Activated CD4-positive, alpha-beta memory T cell treated with anti-CD3 and anti-CD28 coated beads, Interleukin-2, amount 10 ng/mL, durations not matched to agents 7 days and 5 days (primary cell): Measurements from ENCODE around the gene SAMD8. TPM values are rescaled to one million over a fixed set of nuclear protein-coding genes. Genes with fewer than 3 reads are reported as not detected.

Source experiments
- CTCF ChIA-PET: fragments of 350-600 bp; sonication (Branson Sonifier 250); formaldehyde crosslinking; loops from one replicate; lab custom pipeline; 2021; ENCODE audit warnings: antibody characterized with exemption, inconsistent platforms; lab: Charles Lee
- POLR2A ChIA-PET: fragments of 350-600 bp; sonication (Branson Sonifier 250); formaldehyde crosslinking; loops from one replicate; lab custom pipeline; 2021; ENCODE audit warnings: antibody characterized with exemption; lab: Charles Lee
- DNase-seq: peaks from one replicate; pipeline ENCODE4 v3.0.0-alpha.2; 2020
- H3K27ac Mint-ChIP-seq: one replicate; pipeline ENCODE4 v1.8.0; 2021; ENCODE audit warnings: mild to moderate bottlenecking, mixed read lengths
- H3K27me3 Mint-ChIP-seq: one replicate; pipeline ENCODE4 v1.8.0; 2021; ENCODE audit warnings: mixed read lengths
- H3K36me3 Mint-ChIP-seq: one replicate; pipeline ENCODE4 v1.8.0; 2021; ENCODE audit warnings: low read depth, mixed read lengths
- H3K4me1 Mint-ChIP-seq: one replicate; pipeline ENCODE4 v1.8.0; 2021; ENCODE audit warnings: mixed read lengths
- H3K4me3 Mint-ChIP-seq: one replicate; pipeline ENCODE4 v1.8.0; 2021; ENCODE audit warnings: mild to moderate bottlenecking, mixed read lengths
- H3K9me3 Mint-ChIP-seq: one replicate; pipeline ENCODE4 v1.8.0; 2021; ENCODE audit warnings: mixed read lengths
- total RNA-seq, 2 experiments: library from RNA; stranded (reverse); gene quantifications; one replicate each; pipeline ENCODE4 v1.2.3, GENCODE V29; 2021

Gene SAMD8
- total RNA-seq, 2 experiments from 2014 or later, result 13.9 to 14.1 TPM

DNA sequence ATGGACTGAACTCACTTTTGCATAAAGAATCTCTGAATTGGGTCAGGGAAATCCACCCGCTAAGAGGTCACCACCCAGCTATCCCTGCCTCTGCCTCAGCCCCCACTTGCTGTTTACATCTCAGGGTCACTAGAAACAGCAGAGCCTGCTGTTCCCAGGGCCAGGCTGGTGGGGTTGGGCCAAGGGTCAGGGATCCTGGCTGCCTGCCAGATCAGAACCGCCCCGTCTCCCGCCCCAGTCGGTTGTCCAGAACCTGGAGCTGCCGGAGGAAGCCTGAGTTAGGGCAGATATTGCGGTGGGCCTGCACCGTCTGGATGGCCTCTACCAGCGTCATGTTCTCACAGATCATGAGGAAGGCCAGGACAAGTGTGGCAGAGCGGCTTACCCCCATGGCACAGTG lies 17.0 kb upstream of the SAMD8 start:
- ChIA-PET CTCF (no interaction called here), POLR2A (no interaction called here)
- no peak overlapping the region for H3K4me3 Mint-ChIP-seq
- H3K9me3 Mint-ChIP-seq, result no peaks in the 10 kb centered on the region
- H3K4me1 Mint-ChIP-seq, result peaks cover 8% of the 10 kb centered on the region
- H3K36me3 Mint-ChIP-seq, result no peaks in the 10 kb centered on the region
- DNase-seq, result no peak
- no peak overlapping the region for H3K27ac Mint-ChIP-seq
- no peaks in the 10 kb centered on the region for H3K27me3 Mint-ChIP-seq

DNA sequence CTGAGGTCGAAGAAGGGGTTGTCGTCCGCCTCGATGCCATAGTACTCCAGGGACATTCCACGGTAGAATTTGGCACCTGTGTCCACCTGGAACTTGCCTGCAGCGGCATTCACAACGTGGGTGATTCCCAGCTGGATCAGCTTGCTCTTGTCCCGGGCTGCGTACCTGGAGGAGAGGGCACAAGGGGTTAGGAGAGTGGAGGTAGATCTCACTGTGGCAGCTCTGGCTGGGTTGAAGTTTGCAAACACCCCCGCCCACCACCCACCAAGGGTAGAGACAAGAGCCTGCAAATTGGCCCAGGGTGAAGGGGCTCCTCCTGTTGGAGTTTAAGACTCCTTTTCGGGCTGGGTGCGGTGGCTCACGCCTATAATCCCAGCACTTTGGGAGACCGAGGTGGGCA lies 15.8 kb upstream of the SAMD8 start:
- ChIA-PET POLR2A (no interaction called here), CTCF (interaction anchor here (0.7 kb wide), 1 partner anchor 1545 kb away, joined by 4 read pairs; no protein-coding TSS in a partner anchor)
- H3K4me1 Mint-ChIP-seq, result no peaks in the 10 kb centered on the region
- H3K27ac Mint-ChIP-seq, result no peak overlapping the region
- H3K9me3 Mint-ChIP-seq, result no peaks in the 10 kb centered on the region
- H3K4me3 Mint-ChIP-seq, result no peak overlapping the region
- no peaks in the 10 kb centered on the region for H3K36me3 Mint-ChIP-seq
- H3K27me3 Mint-ChIP-seq, result no peaks in the 10 kb centered on the region
- no peak for DNase-seq

DNA sequence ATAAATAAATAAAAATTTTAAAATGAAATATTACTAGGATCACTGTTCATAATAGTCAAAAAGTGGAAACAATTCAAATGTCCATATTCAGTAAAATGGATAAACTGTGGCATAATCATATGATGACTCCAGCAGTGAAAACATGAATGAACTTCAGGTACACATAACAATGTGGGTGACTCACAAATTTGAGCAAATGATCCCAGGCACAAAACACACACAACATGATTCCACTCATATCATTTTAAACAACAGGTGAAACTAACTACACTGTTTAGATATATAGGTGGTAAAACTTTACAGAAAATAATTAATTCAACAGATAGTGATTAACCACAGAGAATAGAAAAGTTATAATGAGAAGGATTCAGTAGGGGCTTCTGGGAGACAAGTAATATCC lies 14.7 kb upstream of the SAMD8 start:
- no peak overlapping the region for H3K27ac Mint-ChIP-seq
- no peaks in the 10 kb centered on the region for H3K27me3 Mint-ChIP-seq
- H3K9me3 Mint-ChIP-seq, result no peaks in the 10 kb centered on the region
- no peak for DNase-seq
- CTCF ChIA-PET, result interaction anchor here (0.7 to 1.3 kb wide), 3 partner anchors 13 to 139 kb away, joined by 3 to 4 read pairs (median 3); partner anchors contain the start of gene COMTD1
- H3K36me3 Mint-ChIP-seq, result no peaks in the 10 kb centered on the region
- no peak overlapping the region for H3K4me3 Mint-ChIP-seq
- POLR2A ChIA-PET, result no interaction called here
- no peaks in the 10 kb centered on the region for H3K4me1 Mint-ChIP-seq

DNA sequence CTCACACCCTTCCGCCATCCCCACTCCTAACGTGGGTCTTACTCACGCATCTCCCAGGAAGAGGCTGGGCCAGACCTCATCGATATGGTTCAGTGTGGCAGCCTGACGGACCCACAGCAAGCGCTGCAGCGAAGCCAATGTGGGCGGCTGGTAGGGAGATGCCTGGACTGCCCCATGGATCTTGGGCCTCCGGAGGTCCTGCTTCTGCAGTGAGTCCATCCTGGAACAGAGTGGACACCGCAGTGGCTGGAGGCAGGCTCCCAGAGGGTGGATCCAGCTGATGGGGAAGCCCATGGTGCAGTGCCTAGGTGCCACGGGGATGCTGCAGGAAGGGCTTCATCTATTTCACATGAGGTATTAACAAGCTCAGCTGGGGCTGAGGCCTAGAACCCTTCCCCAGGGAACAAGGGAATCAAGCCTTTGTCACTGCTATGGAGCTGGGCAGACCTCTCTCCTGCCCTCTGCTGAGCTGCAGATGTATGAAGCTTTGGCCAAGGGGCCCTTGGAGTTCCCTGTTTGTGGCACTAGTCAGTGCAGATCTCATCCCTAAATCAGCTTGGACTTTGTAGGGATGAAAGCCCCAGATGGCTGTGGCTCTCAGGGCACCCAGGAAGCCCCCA lies 13.7 kb upstream of the SAMD8 start:
- Mint-ChIP-seq H3K27me3 (no peaks in the 10 kb centered on the region), H3K36me3 (no peaks in the 10 kb centered on the region), H3K9me3 (no peaks in the 10 kb centered on the region), H3K4me3 (no peak overlapping the region), H3K27ac (no peak overlapping the region), H3K4me1 (no peaks in the 10 kb centered on the region)
- DNase-seq, result no peak
- ChIA-PET CTCF (interaction anchor here (1.0 to 1.7 kb wide), 7 partner anchors 7 to 853 kb away, joined by 3 to 6 read pairs (median 4); partner anchors contain the start of genes COMTD1 and SAMD8), POLR2A (no interaction called here)

DNA sequence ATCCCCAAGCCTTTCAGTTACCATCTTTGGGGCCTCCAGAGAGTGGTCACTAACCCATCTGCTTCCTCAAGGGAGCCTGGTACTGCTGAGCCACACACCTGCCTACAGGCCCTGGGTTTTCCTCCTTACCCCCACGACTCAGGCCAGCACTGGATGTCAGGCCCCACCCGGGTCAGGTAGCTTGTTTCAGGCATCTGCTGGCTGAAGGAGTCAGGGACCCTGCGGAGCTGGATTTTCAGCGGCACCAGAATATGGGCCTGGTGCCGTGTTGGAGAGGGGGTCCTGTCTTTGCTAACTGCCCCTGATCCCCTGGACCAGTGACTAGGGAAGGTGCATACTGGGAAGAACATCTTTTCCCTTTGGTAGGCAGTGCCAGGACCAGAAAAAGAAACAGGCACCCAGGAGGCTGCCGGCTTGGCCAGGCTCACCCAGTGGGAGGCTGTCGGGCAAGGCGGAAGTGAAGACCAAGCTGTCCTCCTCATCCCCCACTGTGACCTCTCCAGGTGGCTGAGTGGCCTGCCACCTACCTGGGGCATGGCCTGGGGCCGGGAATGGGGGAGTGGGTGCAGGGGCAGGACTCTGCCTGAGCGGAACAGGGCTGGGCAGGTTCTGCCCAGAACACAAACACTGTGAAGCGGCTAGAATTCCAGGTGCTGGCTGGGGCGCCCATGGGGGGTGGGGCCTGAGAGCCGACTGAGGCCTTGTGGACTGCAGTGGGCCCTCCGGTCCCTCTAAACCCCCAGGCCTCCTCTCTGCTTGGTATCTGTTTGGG lies 12.4 kb upstream of the SAMD8 start:
- Mint-ChIP-seq H3K4me3 (no peak overlapping the region), H3K4me1 (no peaks in the 10 kb centered on the region), H3K36me3 (no peaks in the 10 kb centered on the region), H3K27ac (no peak overlapping the region), H3K9me3 (no peaks in the 10 kb centered on the region), H3K27me3 (no peaks in the 10 kb centered on the region)
- POLR2A ChIA-PET, result no interaction called here
- no peak for DNase-seq
- CTCF ChIA-PET, result interaction anchor here (0.6 to 2.6 kb wide), 11 partner anchors 9 to 889 kb away, joined by 3 to 13 read pairs (median 4); partner anchors contain the start of genes COMTD1 and SAMD8

DNA sequence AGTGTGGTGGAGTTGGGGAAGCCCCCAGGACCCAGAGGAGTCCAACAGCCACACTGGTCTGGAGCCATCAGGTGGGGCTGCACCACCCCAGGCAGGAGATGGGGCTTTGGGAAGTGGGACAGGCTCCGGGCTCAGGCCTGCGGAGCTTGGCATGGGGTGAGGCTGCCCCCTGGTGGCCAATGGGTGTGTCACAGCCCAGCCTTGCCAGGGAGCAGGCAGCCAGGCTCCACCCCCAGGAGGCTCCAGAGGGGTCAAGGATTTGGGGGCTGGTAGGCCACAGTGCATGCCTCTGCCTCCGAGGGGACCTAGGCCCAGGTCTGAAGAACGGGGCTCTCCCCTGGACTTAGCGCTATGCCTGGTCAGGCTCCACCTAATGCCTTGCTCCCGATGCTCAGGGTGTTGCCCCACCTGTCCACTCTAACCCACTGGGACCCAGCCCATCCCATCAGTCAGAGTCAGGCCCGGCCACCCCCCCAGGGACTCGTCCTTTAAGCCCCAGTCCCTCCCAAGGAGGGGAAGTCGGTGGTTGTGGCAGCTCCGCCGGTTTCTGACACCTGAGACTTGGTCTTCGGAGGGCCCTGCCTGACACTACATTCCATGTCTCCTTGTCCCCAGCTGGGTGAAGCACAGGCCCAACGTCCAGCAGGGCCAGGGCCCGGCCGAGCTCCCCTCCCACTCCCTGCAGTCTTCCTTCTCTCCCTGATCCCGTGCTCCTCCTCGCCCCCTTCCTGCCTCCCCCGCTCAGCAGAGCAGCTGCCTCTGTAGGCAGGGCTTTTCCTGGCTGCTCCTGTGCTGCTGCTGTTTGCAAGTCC lies 11.3 kb upstream of the SAMD8 start:
- Mint-ChIP-seq H3K27ac (no peak overlapping the region), H3K4me3 (no peak overlapping the region), H3K27me3 (no peaks in the 10 kb centered on the region), H3K4me1 (no peaks in the 10 kb centered on the region), H3K9me3 (no peaks in the 10 kb centered on the region), H3K36me3 (no peaks in the 10 kb centered on the region)
- DNase-seq, result peak; percentile 83
- CTCF ChIA-PET, result interaction anchor here (0.6 to 2.6 kb wide), 7 partner anchors 13 to 856 kb away, joined by 3 to 13 read pairs (median 3); partner anchors contain the start of gene COMTD1
- POLR2A ChIA-PET, result interaction anchor here (0.6 kb wide), 1 partner anchor 823 kb away, joined by 3 read pairs; no protein-coding TSS in a partner anchor

DNA sequence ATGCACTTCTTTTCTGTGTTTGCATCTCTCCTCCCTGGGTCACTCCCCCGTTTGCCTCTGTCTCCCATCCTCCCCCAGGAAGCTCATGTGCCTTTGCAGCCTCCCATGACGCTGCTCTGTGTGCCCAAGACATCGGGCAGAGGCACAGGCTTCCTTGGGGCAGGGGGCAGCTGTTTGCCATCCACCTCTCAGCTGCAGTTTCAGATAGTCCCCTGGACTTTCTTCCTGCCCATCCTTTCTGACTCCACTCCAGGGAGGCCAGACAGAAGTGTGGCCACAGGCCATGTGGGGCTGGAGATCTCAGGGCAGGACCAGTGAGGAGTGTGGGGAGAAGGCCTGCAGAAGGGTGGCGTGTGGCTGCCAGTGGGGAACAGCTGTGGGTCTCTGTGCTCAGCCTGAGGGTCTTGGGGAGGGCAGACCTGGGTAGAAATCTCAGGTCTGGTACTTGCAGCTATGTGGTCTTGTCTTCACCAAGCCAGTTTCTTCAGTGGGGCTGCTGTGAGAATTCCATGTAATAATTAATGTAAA lies 10.6 kb upstream of the SAMD8 start:
- no peak overlapping the region for H3K27ac Mint-ChIP-seq
- CTCF ChIA-PET, result interaction anchor here (0.6 to 2.6 kb wide), 6 partner anchors 14 to 857 kb away, joined by 3 to 13 read pairs (median 6); partner anchors contain the start of gene COMTD1
- H3K4me1 Mint-ChIP-seq, result no peaks in the 10 kb centered on the region
- H3K36me3 Mint-ChIP-seq, result no peaks in the 10 kb centered on the region
- H3K9me3 Mint-ChIP-seq, result no peaks in the 10 kb centered on the region
- no peaks in the 10 kb centered on the region for H3K27me3 Mint-ChIP-seq
- POLR2A ChIA-PET, result no interaction called here
- no peak overlapping the region for H3K4me3 Mint-ChIP-seq
- DNase-seq, result no peak

DNA sequence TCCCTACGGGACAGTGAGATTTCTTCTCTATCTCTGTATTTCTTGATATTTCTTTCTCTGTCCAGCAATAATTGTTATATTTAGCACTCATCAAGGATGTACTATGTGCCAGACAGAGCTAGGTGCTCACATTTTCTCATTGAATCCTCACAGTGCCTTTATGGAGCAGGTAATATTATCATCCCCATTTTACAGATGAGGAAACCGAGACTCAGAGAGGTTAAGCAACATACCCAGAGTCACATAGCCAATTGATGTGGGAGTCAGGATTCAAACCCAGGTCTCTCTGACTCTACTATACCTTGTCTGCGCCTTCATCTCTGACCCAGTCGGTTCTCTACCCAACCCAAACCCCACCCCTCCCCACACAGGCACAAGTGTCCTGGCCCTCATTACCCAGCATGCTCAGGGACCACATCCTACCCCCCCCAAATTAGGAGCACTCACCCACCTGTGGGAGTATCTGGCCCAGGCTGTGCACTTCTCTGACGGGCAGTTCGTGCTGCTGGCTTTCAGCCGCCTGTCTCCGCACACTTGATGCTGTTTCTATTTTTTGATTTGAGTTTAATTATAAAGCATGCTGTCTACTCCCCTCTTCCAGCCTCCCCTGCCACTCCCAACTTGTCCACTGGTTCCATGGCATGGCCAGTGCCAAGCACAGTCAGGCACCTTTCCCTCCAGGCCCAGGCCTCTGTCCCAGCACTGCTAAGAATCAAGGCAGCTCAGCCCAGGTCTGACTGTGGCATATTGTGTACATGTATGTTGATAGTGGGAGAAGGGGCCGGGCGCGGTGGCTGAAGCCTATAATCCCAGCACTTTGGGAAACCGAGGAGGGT lies 9.8 kb upstream of the SAMD8 start:
- no peak overlapping the region for H3K27ac Mint-ChIP-seq
- no peak for DNase-seq
- H3K4me1 Mint-ChIP-seq, result no peaks in the 10 kb centered on the region
- no peaks in the 10 kb centered on the region for H3K27me3 Mint-ChIP-seq
- no peaks in the 10 kb centered on the region for H3K36me3 Mint-ChIP-seq
- H3K9me3 Mint-ChIP-seq, result no peaks in the 10 kb centered on the region
- ChIA-PET CTCF (interaction anchor here (1.7 to 2.6 kb wide), 4 partner anchors 15 to 858 kb away, joined by 3 to 13 read pairs (median 10); partner anchors contain the start of gene COMTD1), POLR2A (no interaction called here)
- no peak overlapping the region for H3K4me3 Mint-ChIP-seq

DNA sequence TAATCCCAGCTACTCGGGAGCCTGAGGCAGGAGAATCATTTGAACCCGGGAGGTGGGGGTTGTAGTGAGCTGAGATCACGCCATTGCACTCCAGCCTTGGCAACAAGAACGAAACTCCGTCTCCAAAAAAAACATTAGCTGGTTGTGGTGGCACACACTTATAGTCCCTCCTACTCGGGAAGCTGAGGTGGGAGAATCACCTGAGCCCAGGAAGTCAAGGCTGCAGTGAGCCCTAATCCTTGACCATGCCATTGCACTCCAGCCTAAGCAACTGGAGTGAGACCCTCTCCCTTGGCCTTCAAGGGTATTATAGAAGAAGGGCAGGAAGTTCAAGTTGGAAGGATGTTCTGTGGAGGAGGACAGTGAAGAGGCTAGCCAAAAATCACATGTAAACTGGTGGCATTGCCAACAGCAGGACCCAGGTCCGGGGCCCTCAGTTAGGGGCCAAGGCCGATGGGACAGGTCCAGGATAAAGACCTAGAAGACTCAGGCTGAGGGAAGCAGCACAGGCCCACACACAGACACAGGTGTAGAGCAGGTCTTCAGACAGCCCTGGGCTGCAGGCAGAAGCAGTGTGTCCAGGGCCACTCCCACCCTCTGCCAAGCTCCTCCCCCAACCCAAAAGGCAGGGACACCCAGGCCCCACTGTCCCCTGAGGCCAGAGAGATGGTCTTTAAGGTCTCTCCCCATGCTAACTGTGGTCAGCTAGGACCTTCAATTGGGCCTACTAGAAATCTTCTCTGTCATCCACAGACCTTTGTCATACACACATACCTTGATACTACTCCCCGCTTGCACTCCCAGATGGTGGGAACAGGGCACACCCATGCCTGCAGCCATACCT lies 8.4 kb upstream of the SAMD8 start:
- Mint-ChIP-seq H3K9me3 (no peaks in the 10 kb centered on the region), H3K27ac (no peak overlapping the region), H3K4me1 (no peaks in the 10 kb centered on the region), H3K36me3 (no peaks in the 10 kb centered on the region), H3K4me3 (no peak overlapping the region), H3K27me3 (no peaks in the 10 kb centered on the region)
- CTCF ChIA-PET, result interaction anchor here (0.6 to 1.9 kb wide), 4 partner anchors 70 to 134 kb away, joined by 3 to 6 read pairs (median 4); partner anchors contain the start of gene COMTD1
- no peak for DNase-seq
- POLR2A ChIA-PET, result no interaction called here

DNA sequence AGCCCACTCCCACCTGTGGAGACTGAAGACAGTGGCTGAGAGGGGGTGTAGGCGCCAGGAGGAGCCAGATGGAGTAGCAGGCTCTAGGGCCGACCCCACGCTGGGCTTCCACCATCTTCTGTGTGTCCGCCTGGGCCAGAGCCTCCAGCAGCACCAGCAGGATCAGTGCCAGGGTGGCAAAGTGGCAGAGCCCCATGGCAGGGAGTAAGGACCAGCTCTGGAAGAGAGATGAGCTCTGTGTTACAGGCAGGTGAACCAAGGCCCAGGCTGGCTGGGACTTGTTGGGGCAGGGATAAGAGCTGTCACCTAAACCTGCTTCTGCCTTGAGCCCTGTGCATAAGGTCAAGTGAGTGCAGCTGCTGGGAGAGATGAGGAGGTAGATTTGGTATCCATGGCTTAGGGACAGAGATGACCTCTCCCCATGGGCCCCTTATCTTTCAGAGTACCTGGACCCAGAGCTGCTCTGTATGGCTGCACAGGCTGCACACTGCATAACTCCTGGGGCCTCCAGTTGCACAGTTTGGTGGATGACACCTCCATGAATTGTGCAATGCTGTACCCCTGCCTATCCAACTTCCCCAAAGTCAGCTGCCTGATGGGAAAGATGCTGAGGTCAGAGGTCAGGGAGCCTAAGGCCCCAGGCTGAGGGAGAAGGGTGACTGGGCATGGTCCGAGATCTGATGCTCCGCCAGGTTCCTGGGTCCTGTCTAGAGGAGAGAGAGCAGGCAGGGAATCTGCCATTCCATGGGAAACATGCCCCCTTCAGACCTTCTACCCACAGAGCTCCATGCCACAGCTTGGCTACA lies 7.4 kb upstream of the SAMD8 start:
- CTCF ChIA-PET, result interaction anchor here (0.9 to 1.9 kb wide), 6 partner anchors 71 to 868 kb away, joined by 3 to 6 read pairs (median 4); partner anchors contain the start of gene COMTD1
- Mint-ChIP-seq H3K4me1 (no peaks in the 10 kb centered on the region), H3K36me3 (no peaks in the 10 kb centered on the region), H3K27me3 (no peaks in the 10 kb centered on the region), H3K9me3 (no peaks in the 10 kb centered on the region), H3K27ac (no peak overlapping the region), H3K4me3 (no peak overlapping the region)
- DNase-seq, result no peak
- POLR2A ChIA-PET, result no interaction called here
